ENCODE results near the gene FOXQ1.

DNA sequence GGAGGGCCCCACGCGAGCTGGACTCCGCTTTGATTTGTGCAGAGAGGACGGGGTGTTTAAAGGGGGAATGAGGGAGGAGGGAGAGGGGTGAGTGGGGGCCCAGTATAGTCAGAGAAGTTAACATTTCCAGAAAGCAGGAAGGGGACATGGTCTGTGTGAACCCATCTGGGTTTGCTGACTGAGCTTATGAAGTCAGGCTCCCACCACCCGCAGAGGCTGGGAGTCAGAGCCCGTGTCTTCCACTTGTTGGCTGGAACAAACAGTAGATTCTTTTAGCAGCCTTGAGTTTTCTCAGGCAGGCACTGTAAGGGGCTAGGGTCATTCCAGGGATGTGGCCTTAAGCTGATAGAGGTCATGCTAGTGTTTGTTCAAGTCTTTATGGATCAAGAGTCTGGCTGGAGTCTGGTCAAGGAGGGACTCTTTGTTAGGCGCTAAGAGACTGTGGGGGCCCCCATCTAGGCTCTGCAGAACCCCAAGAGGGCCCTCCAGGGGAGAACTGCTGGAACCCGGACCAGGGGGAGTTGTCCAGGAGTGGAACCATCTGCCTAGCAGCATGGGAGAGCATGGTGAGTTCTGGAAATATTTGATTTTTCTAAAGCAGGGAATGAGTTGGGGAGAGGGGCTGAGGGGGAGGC, 31.1 kb upstream of the FOXQ1 start:
- TF ChIP-seq, protein P1, sequence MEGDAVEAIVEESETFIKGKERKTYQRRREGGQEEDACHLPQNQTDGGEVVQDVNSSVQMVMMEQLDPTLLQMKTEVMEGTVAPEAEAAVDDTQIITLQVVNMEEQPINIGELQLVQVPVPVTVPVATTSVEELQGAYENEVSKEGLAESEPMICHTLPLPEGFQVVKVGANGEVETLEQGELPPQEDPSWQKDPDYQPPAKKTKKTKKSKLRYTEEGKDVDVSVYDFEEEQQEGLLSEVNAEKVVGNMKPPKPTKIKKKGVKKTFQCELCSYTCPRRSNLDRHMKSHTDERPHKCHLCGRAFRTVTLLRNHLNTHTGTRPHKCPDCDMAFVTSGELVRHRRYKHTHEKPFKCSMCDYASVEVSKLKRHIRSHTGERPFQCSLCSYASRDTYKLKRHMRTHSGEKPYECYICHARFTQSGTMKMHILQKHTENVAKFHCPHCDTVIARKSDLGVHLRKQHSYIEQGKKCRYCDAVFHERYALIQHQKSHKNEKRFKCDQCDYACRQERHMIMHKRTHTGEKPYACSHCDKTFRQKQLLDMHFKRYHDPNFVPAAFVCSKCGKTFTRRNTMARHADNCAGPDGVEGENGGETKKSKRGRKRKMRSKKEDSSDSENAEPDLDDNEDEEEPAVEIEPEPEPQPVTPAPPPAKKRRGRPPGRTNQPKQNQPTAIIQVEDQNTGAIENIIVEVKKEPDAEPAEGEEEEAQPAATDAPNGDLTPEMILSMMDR (IDR thresholded peaks at IDR 0.05; ENCODE audit: low read depth, low read length): no peak
- no peak for TF ChIP-seq POLR2A (IDR thresholded peaks at IDR 0.05; ENCODE audit: extremely low read depth, insufficient read length)
- TF ChIP-seq, protein P2, sequence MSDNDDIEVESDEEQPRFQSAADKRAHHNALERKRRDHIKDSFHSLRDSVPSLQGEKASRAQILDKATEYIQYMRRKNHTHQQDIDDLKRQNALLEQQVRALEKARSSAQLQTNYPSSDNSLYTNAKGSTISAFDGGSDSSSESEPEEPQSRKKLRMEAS (IDR thresholded peaks at IDR 0.05; ENCODE audit: low read depth, low read length): no peak
